ENCODE data around the gene BDKRB1.

Gene BDKRB1

DNA sequence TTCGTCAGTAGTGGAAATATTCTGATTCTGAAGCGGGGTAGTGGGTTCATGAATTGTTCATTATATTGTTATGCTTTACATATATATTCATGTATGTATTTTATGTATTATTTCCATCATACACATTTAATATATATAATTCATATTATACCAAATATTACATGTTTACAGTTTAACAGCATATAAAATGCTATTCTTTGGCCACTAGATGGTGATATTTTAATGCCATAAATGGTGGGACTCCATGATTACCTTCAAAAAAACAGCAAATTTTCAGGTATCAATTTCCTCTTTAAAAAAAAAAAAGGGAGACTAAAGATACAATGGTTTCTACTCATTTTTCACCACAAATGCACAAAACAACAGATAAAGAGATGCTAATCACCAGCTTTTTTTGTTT, 41.0 kb downstream of the BDKRB1 start:
- no peak overlapping the region for H3K27ac ChIP-seq
- TF ChIP-seq, protein P1, sequence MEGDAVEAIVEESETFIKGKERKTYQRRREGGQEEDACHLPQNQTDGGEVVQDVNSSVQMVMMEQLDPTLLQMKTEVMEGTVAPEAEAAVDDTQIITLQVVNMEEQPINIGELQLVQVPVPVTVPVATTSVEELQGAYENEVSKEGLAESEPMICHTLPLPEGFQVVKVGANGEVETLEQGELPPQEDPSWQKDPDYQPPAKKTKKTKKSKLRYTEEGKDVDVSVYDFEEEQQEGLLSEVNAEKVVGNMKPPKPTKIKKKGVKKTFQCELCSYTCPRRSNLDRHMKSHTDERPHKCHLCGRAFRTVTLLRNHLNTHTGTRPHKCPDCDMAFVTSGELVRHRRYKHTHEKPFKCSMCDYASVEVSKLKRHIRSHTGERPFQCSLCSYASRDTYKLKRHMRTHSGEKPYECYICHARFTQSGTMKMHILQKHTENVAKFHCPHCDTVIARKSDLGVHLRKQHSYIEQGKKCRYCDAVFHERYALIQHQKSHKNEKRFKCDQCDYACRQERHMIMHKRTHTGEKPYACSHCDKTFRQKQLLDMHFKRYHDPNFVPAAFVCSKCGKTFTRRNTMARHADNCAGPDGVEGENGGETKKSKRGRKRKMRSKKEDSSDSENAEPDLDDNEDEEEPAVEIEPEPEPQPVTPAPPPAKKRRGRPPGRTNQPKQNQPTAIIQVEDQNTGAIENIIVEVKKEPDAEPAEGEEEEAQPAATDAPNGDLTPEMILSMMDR (conservative IDR thresholded peaks at IDR 0.05), result peak; percentile 77
- TF ChIP-seq ZFX (IDR thresholded peaks at IDR 0.05), result no peak

DNA sequence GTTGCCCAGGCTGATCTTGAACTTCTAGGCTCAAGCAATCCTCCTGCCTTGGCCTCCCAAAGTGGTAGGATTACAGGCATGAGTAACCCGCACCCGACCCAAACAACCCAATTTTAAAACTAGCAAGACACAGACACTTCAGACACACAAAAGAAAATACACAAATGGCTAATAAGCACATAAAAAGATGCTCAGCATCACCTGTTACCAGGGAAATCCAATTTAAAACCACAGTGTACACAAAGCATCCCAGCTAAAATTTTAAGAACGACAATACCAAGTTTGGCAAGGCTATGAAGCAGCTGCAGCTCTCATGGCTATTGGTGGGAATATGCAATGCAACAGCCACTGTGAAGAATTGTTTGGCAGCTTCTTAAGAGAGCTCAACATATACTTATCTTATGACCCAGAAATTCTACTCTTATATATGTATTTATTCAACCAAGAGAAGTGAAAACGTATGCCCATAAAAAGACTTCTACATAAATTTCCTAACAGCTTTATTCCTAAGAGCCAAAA, 42.0 kb downstream of the BDKRB1 start:
- TF ChIP-seq, protein P1 (conservative IDR thresholded peaks at IDR 0.05), result no peak
- TF ChIP-seq ZFX (IDR thresholded peaks at IDR 0.05), result no peak
- H3K27ac ChIP-seq, result no peak overlapping the region

DNA sequence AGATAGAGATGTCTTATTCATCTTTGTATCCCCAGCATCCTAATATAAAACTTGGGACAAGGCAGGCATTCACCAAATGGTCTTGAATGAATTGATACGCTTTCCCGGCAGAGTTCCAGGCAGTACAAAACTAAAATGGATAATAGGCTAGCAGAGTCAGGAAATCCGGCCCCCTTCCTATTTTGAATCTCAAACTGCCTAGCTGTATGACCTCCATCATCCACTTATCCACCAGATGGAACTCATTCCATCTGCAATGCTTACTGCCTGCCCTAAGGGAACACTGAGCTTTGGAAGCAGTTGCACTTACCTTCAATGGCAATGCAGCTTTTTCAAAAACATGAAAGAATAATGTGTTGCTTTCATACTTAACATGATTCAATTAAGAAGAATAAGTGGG, 43.4 kb downstream of the BDKRB1 start:
- no peak for TF ChIP-seq ZFX (IDR thresholded peaks at IDR 0.05)
- TF ChIP-seq, protein P1 (conservative IDR thresholded peaks at IDR 0.05), result no peak
- H3K27ac ChIP-seq, result no peak overlapping the region

DNA sequence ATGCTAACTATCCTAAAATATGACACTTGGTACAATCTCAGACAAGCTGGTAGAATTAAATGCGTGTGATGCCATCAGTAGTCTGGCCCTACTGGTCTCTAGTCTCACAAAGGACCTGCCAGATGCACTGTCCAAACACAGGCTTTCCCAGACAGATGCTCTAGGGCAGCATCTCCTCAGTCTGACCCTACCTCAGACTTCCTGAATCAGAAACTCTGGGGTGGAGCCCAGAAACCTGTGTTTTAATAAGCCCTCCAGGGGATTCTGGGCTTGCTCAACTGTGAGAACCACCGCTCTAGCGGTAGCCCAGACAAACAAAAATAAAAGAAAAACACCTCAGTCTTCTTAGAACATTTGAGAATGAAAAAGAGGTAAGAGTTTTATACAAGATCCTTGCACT, 48.0 kb downstream of the BDKRB1 start:
- TF ChIP-seq, protein P1 (conservative IDR thresholded peaks at IDR 0.05), result no peak
- no peak for TF ChIP-seq ZFX (IDR thresholded peaks at IDR 0.05)
- no peak overlapping the region for H3K27ac ChIP-seq

DNA sequence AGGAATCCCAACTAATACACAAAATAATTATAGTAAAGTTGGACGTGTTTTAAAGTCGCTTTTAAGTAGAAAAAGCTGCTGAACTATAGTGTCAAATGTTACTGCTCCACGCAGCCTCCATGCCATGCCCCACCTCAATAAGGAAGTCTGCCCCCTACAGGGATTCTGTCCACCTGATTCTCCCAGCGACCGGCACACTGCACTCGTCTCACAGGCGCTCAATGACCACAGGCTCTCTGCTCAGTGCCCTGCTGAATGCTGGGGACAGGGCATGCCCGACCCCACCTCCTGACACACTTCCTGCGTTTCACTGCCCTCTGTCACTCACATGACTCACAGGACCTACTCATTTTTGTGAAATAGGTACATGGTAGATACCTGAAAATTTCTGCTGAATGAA, 48.9 kb downstream of the BDKRB1 start:
- TF ChIP-seq, protein P1 (conservative IDR thresholded peaks at IDR 0.05), result peak; percentile 31
- TF ChIP-seq ZFX (IDR thresholded peaks at IDR 0.05), result no peak
- no peak overlapping the region for H3K27ac ChIP-seq

DNA sequence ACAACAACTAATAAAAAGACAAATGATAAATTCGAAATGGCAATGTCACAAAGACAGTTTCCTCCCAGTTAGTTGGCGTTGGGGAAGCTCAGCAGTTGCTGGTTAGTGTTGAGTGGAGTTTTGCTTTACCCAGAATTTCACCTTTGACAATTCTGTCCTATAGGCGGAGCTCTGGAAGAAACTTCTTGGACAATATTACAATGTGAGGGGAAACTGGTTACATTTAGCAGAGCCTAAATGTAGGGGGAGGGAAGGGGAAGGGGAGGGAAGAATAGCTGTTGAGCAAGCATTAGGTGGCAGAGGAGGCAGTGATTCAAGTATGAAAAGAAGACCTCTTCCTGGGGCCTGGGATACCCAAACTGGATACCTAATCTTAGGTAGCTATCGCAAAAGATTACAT, 51.4 kb downstream of the BDKRB1 start:
- TF ChIP-seq, protein P1 (conservative IDR thresholded peaks at IDR 0.05), result peak; percentile 20
- TF ChIP-seq ZFX (IDR thresholded peaks at IDR 0.05), result no peak
- no peak overlapping the region for H3K27ac ChIP-seq

DNA sequence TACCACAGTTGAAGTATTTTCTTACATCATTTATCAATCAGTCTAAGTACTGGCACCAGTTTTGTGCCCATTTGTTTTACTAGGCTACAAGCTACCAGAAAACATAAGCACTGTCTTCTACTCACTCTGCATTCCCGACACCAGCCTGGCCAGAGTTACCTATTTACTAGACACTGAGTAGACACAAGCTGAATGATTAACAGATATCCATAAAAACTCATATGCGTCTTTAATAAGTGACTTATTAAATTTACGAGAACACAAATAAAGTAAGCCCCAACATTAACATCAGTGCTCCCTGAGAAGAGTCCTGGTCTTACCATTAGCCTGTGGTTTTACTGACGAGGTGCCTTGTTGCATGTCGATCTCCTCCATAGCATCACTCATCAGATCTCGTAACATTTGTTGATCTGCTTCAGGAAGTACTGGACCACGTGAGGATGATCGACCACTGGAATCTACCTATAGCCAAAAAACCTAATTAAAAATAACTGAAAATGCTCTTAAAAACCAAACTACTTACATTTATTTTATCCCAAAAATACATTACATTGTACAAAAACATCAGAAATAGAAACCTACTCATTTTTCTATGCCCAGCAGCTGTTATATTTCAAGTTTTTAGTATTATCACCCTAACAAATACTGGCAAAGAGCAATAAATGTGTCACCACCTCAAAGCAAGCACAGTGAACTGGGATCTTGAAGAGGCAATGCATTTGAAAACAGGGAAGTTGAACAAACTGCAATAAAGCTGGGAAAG, 53.3 kb downstream of the BDKRB1 start:
- TF ChIP-seq, protein P1 (conservative IDR thresholded peaks at IDR 0.05), result no peak
- no peak for TF ChIP-seq ZFX (IDR thresholded peaks at IDR 0.05)
- H3K27ac ChIP-seq, result no peak overlapping the region
